Posterior cingulate gyrus (tissue), 11 donors: ENCODE results near the gene EIF6.

Experiments
- DNase-seq, 10 donors: peaks; one replicate each; pipeline versions ENCODE4 v3.0.0 to v3.0.0-alpha.2; 2020 to 2021; ENCODE audit warnings: mixed read lengths in 3 of 10
- intact Hi-C: fragments of 100-400 bp; cut with DNase I; formaldehyde crosslinking; loops from one replicate; pipeline ENCODE4 v1.15.1; 2023

Gene EIF6

DNA sequence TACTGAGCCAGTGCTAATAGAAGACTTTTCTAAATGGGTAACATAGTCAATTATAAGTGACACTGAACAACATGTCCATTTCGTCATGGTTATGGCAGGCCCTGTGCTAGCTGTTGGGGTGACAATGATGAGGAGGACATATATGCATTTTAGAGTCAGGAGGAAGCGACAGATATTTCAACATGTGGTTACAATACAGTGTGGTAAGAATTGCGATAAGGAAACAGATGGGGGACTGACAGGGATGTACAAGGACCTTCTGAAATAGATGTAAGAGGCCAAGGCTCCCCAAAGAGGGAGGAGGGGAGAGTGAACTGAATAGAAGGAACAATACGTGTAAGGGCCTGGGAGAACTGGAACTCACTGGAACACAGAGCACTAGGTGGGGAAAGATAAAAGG, 46.4 kb downstream of the EIF6 start:
- intact Hi-C loops = no loop called here
- no peak for DNase-seq

DNA sequence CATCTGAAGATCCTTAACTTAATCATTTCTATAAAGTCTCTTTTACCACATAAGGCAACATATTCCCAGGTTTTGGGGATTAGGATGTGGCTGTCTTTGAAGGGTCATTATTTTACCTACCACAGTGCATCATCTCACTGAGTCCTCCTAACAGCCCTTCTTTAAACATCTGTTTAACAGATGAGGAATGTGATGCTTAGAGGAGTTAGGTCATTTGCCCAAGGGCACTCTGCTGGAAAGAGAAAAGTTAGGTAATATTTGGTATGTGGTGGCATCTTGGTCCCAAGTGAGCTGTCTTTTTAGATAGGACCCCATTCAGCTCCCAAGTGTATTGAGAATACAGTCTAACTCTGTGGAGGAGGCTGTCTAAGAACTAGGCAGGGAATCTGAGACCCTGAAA, 47.1 kb downstream of the EIF6 start:
- intact Hi-C loops = no loop called here
- no peak for DNase-seq

DNA sequence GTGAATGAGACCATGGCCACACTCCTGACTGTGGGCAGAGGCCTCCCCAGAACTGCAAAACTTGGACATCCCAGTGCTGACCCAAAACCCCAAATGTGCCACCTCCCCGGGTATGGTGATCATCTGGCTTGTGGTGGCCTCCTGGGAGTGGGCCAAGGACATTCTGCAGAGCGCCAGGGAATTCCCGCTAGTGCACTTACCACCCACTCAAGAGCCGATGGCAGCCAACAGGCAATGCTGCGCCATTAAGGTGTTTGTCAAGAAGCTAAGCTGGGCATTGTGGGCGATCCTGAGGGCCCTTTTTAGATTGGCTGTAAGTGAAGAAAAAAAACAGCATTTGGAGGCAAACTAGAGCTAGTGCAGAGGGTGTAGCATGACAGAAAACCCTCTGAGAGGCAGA, 48.7 kb downstream of the EIF6 start:
- DNase-seq = peak in 8 of 10 donors; percentile 51 to 95 (median 67)
- intact Hi-C loops = no loop called here

DNA sequence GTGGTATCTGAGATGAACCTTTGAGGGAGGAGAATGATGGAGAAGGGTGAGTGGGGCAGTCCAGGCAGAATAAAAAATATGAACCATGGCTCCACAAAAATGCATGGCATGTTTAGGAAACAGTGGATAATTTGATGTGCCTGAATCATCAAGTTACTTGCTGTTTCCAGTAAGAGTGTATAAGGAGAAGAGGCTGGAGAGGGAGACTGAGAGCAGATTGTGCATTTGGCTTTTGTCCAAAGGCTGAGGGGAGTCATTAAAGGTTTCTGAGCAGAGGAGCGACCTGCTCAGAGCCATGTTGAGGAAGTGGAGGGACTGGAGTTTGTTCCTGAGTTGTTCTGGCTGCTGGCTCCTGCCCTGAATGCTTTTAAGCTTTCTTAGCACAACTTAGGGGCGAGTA, 52.0 kb downstream of the EIF6 start:
- no peak for DNase-seq
- intact Hi-C loops = no loop called here
